KMS-11 (cell line): ENCODE results near the gene CLCNKA.

ENCODE experiments used
- H2AFZ ChIP-seq: fragments of 200-600 bp; sonication (generic); 2 replicates; pipeline ENCODE4 v1.6.1; 2016; ENCODE audit warnings: antibody characterized with exemption, mixed run types, low read depth
- H3K27ac ChIP-seq: fragments of 200-600 bp; sonication (generic); 2 replicates; pipeline ENCODE4 v1.6.1; 2016; ENCODE audit warnings: mild to moderate bottlenecking, mixed run types
- H3K27me3 ChIP-seq: fragments of 200-600 bp; sonication (generic); 2 replicates; pipeline ENCODE4 v1.6.1; 2017; ENCODE audit warnings: mild to moderate bottlenecking, low read depth, mixed run types, moderate library complexity; ENCODE audit not compliant: insufficient read depth
- H3K36me3 ChIP-seq: fragments of 200-600 bp; sonication (generic); 2 replicates; pipeline ENCODE4 v1.6.1; 2017; ENCODE audit warnings: mild to moderate bottlenecking, mixed run types; ENCODE audit not compliant: insufficient read depth
- H3K4me1 ChIP-seq: fragments of 200-600 bp; sonication (generic); 2 replicates; pipeline ENCODE4 v1.6.1; 2016; ENCODE audit warnings: mild to moderate bottlenecking, low read depth, mixed run types; ENCODE audit not compliant: poor library complexity, severe bottlenecking
- H3K4me2 ChIP-seq: fragments of 200-600 bp; sonication (generic); 2 replicates; pipeline ENCODE4 v1.7.0; 2016; ENCODE audit warnings: mild to moderate bottlenecking, mixed run types
- H3K4me3 ChIP-seq: fragments of 200-600 bp; sonication (generic); IDR thresholded peaks from 2 replicates; pipeline ENCODE4 v1.6.1; 2017; ENCODE audit warnings: low read depth, low read length, mixed read lengths; ENCODE audit not compliant: insufficient read depth
- H3K79me2 ChIP-seq: fragments of 200-600 bp; sonication (generic); 2 replicates; pipeline ENCODE4 v1.6.1; 2016; ENCODE audit warnings: low read depth, mixed run types; ENCODE audit not compliant: insufficient read depth
- H3K9ac ChIP-seq: fragments of 200-600 bp; sonication (generic); 2 replicates; pipeline ENCODE4 v1.6.1; 2016; ENCODE audit warnings: mild to moderate bottlenecking, mixed run types
- H4K20me1 ChIP-seq: fragments of 200-600 bp; sonication (generic); 2 replicates; pipeline ENCODE4 v1.6.1; 2016; ENCODE audit warnings: mild to moderate bottlenecking, mixed run types; ENCODE audit not compliant: insufficient read depth
- TF ChIP-seq, protein P1 (sequence below): fragments of 200-600 bp; sonication (generic); conservative IDR thresholded peaks from 2 replicates; pipeline ENCODE4 v1.6.1; 2017; ENCODE audit warnings: low read depth, mild to moderate bottlenecking, antibody characterized with exemption, low read length, moderate library complexity, mixed read lengths

Gene CLCNKA

DNA sequence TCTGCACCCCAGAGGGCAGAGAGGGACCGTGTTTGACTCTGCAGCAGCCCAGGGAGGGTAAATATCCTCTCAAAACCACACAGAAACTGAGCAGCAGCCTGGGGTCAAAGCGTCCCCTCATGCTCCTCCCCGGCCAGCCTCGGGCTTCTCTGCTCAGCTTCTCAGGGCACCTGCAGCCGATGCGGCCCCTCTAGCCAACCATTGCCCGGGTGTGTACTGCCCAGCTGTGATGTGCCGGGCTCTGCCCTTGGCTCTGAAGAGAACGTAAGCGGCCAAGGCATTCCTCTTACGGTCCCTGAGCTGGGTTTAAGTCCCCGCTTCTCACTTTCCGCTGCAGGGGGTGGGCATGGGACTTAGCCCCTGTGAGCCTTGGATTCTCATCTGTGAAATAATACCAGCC lies 46.1 kb downstream of the CLCNKA start:
- Histone ChIP-seq H3K36me3 (no peaks in the 10 kb centered on the region), H3K79me2 (no peaks in the 10 kb centered on the region), H3K4me3 (no peak overlapping the region), H3K9ac (no peak overlapping the region), H4K20me1 (no peaks in the 10 kb centered on the region), H3K27ac (no peak overlapping the region), H3K4me2 (no peak overlapping the region), H3K4me1 (peaks cover 9% of the 10 kb centered on the region), H2AFZ (no peak overlapping the region), H3K27me3 (no peaks in the 10 kb centered on the region; the same call in 1 of the 2 replicates)
- TF ChIP-seq, protein P1, sequence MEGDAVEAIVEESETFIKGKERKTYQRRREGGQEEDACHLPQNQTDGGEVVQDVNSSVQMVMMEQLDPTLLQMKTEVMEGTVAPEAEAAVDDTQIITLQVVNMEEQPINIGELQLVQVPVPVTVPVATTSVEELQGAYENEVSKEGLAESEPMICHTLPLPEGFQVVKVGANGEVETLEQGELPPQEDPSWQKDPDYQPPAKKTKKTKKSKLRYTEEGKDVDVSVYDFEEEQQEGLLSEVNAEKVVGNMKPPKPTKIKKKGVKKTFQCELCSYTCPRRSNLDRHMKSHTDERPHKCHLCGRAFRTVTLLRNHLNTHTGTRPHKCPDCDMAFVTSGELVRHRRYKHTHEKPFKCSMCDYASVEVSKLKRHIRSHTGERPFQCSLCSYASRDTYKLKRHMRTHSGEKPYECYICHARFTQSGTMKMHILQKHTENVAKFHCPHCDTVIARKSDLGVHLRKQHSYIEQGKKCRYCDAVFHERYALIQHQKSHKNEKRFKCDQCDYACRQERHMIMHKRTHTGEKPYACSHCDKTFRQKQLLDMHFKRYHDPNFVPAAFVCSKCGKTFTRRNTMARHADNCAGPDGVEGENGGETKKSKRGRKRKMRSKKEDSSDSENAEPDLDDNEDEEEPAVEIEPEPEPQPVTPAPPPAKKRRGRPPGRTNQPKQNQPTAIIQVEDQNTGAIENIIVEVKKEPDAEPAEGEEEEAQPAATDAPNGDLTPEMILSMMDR: no peak

DNA sequence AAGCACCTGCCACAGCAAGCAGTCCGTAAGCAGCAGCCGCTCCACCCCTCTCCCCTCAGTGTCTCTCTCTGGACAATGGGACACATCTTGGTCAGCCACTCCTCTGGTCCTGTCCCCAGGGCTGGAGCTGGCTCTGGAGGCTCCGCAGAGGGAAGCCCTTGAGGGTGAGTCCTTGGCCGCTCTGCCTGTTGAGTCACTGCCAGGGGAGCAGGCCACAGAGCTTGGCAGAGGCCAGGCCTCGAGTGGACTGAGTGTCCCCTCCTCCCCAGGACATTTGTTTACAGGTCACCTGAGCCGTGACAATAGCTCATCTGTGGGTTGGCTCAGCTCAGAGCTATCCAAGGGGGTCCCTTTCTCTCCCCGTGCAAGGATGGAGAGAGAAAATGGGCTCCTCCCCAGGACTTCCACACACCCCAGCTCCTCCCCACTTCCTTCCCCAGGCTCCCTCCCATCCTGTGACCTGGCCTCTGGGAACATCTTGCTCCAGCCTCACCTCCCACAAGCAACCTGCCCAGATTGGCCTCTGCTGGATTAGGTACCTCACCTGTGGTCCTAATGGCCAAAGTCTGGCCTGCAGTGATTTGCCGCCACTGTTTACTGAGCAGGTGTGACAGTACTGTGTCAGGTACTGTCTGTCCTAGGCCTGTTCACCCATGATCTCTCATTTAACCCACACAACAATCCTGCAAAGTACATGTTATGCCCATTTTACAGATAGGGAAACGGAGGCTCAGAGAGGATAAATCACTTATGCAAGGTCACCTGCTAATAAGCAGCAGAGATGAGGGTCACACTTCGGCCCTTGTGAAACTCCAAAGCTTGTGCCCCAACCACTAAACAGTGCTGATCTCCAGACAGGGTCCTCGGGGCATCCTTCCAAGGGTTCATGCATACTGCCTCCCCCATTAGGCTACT lies 46.8 kb downstream of the CLCNKA start:
- Histone ChIP-seq H2AFZ (no peak overlapping the region), H3K4me1 (peaks cover 9% of the 10 kb centered on the region), H4K20me1 (no peaks in the 10 kb centered on the region), H3K4me3 (no peak overlapping the region), H3K36me3 (no peaks in the 10 kb centered on the region), H3K9ac (no peak overlapping the region), H3K79me2 (no peaks in the 10 kb centered on the region), H3K4me2 (no peak overlapping the region), H3K27ac (no peak overlapping the region), H3K27me3 (no peaks in the 10 kb centered on the region; the same call in 1 of the 2 replicates)
- TF ChIP-seq, protein P1: no peak

DNA sequence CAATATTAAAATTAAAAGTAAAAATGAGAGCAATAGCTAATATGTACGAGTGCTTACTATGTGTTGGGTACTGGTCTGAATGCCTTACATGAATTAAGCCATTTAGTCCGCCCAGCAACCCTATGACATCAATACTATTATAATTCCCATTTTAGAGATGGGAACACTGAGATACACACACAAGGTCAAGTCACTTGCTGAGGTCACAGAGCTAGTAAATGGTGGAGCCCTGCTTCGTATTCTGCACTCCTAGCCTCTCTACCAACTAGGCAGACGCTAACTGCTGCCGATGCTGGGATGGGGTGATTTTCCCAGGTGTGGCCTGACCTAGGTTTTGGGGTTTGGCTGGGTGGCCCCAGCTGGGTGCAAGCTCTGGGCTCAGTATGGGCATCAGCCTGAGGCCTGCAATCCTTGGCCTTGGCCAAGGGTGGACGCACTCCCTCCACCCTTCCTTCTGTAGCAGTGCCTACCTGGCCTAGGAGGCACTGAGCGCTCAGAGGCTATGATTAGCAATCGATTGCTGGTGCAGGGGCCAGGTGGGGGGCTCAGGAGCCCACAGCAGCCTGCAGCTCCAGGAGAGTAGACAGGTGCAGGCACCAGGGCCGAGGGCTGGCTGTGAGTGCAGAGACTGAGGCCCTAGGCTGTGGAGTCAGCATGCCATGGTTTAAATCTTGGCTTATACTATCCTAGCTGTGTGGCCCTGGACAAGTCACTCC lies 49.0 kb downstream of the CLCNKA start:
- Histone ChIP-seq H3K4me2 (no peak overlapping the region), H3K27me3 (no peaks in the 10 kb centered on the region), H3K4me1 (peaks cover 22% of the 10 kb centered on the region), H3K4me3 (no peak overlapping the region), H4K20me1 (no peaks in the 10 kb centered on the region), H3K27ac (no peak overlapping the region), H2AFZ (no peak overlapping the region), H3K79me2 (no peaks in the 10 kb centered on the region), H3K9ac (no peak overlapping the region), H3K36me3 (no peaks in the 10 kb centered on the region)
- TF ChIP-seq, protein P1: no peak

DNA sequence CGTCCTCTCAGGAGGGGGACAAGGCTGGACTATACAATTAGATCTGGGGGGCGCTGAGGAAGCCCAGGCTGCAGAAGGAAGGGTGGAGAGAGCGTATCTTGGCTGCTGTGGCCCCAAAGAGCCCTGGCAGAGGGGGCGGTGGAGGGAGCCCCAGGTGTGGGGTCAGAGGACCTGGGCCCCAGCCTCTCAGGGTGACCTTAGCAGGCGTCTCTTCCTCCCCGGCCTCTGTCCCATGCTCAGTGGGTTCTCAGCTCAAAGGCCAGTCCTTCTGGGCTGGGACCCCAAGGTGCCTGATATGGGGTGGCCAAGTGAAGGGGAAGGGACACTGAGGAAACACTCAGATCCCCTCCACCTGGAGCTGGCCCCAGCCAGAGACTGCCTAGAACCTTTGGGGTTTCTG lies 49.8 kb downstream of the CLCNKA start:
- no peaks in the 10 kb centered on the region for H3K36me3 ChIP-seq
- TF ChIP-seq, protein P1: no peak
- H3K27me3 ChIP-seq: no peaks in the 10 kb centered on the region
- no peak overlapping the region for H3K27ac ChIP-seq
- peaks cover 22% of the 10 kb centered on the region for H3K4me1 ChIP-seq
- no peaks in the 10 kb centered on the region for H4K20me1 ChIP-seq
- no peak overlapping the region for H3K9ac ChIP-seq
- H3K79me2 ChIP-seq: no peaks in the 10 kb centered on the region
- H3K4me3 ChIP-seq: no peak overlapping the region
- no peak overlapping the region for H2AFZ ChIP-seq
- H3K4me2 ChIP-seq: no peak overlapping the region
